Thoracic aorta (tissue), 2 donors: Measurements from ENCODE around the gene GAL3ST1. TPM values are rescaled to one million over a fixed set of nuclear protein-coding genes. Genes with fewer than 3 reads are reported as not detected.

Source experiments
- ATAC-seq: fragments of 150-250 bp; one replicate; pipeline ENCODE4 v1.8.0; 2017; ENCODE audit warnings: low read depth; ENCODE audit not compliant: insufficient number of reproducible peaks, low FRiP score
- DNase-seq: peaks from one replicate; pipeline ENCODE4 v3.0.0-alpha.2; 2020; ENCODE audit warnings: low spot score
- H3K27ac ChIP-seq, 2 donors: fragments of 200-600 bp; sonication (generic); 1 replicate in 1 of 2; 2 replicates in 1 of 2; pipeline ENCODE4 v1.5.1; 2016; ENCODE audit warnings: mild to moderate bottlenecking in 2 of 2, moderate library complexity in 2 of 2
- H3K27me3 ChIP-seq: fragments of 200-600 bp; sonication (generic); replicated peaks from 2 replicates; pipeline ENCODE4 v1.6.0; 2016; ENCODE audit warnings: mild to moderate bottlenecking; ENCODE audit not compliant: insufficient read depth
- H3K36me3 ChIP-seq: fragments of 200-600 bp; sonication (generic); one replicate; pipeline ENCODE4 v1.5.1; 2016
- H3K4me1 ChIP-seq, 2 donors: fragments of 200-600 bp; sonication (generic); 1 replicate in 1 of 2; 2 replicates in 1 of 2; pipeline versions ENCODE4 v1.5.1 to v1.6.0; 2016; ENCODE audit warnings: low read depth in 2 of 2, mild to moderate bottlenecking in 1 of 2; ENCODE audit not compliant: control insufficient read depth in 1 of 2
- H3K4me3 ChIP-seq: fragments of 200-600 bp; sonication (generic); 2 replicates; pipeline ENCODE4 v1.5.1; 2016; ENCODE audit warnings: mild to moderate bottlenecking
- H3K9me3 ChIP-seq: fragments of 200-600 bp; sonication (generic); 2 replicates; pipeline ENCODE4 v1.5.1; 2016
- total RNA-seq, 2 donors: library from RNA; depleted of rRNA; stranded (reverse); fragments of >200 nt; gene quantifications; one replicate each; pipeline versions ENCODE4 v1.1.0 to v1.2.3, GENCODE V29; 2016
- TF ChIP-seq, protein P1 (sequence below): fragments of 200-600 bp; sonication (generic); IDR thresholded peaks from one replicate; pipeline ENCODE4 v1.5.1; 2019; ENCODE audit warnings: antibody characterized with exemption

GAL3ST1 gene
- total RNA-seq, 2 donors from 2014 or later, result 1.5 to 2.2 TPM

- Histone ChIP-seq H3K27ac (no peak overlapping the region), H3K4me1 (peaks cover 12 to 27% of the 10 kb centered on the region in 2 donors), H3K36me3 (peaks cover 72% of the 10 kb centered on the region), H3K4me3 (no peak overlapping the region), H3K9me3 (no peaks in the 10 kb centered on the region), H3K27me3 (no peaks in the 10 kb centered on the region)
- DNase-seq, result no peak
- TF ChIP-seq, protein P1, sequence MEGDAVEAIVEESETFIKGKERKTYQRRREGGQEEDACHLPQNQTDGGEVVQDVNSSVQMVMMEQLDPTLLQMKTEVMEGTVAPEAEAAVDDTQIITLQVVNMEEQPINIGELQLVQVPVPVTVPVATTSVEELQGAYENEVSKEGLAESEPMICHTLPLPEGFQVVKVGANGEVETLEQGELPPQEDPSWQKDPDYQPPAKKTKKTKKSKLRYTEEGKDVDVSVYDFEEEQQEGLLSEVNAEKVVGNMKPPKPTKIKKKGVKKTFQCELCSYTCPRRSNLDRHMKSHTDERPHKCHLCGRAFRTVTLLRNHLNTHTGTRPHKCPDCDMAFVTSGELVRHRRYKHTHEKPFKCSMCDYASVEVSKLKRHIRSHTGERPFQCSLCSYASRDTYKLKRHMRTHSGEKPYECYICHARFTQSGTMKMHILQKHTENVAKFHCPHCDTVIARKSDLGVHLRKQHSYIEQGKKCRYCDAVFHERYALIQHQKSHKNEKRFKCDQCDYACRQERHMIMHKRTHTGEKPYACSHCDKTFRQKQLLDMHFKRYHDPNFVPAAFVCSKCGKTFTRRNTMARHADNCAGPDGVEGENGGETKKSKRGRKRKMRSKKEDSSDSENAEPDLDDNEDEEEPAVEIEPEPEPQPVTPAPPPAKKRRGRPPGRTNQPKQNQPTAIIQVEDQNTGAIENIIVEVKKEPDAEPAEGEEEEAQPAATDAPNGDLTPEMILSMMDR, result no peak
- no peak for ATAC-seq
These were observed 4.0 kb upstream of the GAL3ST1 start for GRCh38 chr22:30578481-30578880.

DNA sequence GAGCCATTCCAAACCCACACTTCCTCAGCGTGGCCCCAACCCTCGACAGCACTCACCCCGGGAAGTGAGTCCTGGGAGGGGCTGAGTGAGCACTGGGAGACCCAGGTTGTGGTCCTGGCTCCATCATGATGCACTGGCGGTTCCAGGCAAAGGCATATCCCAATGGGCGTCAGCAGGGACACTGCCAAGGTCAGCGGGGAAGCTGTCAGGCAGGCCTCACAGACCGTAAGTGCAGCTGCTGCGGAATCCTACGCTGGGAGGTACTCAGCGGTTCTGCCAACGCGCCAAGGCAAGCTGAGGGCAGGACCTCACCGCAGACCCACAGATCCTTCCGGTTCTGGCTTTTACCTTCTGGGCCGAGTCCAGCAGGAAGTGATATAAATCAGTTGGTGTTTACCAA, 1.4 kb upstream of the GAL3ST1 start:
- H3K27me3 ChIP-seq, result no peaks in the 10 kb centered on the region
- TF ChIP-seq, protein P1, result no peak
- H3K36me3 ChIP-seq, result peaks cover 47% of the 10 kb centered on the region
- H3K4me1 ChIP-seq, result peaks cover 12 to 28% of the 10 kb centered on the region in 2 donors
- H3K4me3 ChIP-seq, result peak overlapping the region; percentile 69
- DNase-seq (no peak), ATAC-seq (no peak)
- no peaks in the 10 kb centered on the region for H3K9me3 ChIP-seq
- peak overlapping the region; percentile 74 to 78 for H3K27ac ChIP-seq

DNA sequence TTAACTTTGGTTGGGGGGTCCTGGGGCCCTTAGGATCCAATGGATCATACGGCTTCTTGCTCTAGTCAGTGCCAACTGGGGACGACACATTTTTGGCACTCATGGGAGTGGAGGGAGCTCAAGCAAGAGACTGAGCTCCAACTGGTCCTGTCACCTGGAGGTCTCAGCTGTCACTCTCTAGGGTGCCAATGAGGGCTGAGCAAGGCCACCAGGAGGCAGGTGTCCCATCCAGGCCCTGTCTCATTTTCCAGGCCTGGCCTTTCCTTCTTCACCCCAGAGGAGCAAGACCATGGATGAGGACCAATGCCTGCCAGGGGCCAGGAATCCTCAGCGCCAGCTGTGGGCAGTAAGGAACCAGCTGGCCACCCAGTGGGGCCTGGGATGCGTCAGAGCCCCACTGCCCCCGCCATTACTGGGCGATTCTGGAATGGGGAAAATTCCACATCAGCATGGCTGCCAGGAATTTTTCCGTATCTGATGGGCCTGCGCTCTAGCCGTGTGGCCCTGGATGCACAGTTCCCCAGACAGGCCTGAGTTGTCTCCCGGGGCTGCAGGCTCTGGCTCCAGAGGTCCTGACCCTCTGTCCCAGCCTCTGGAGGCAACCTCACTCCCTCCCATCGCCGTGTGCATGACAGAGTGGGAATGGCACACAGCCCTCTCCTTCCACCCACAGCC, 669 bp upstream of the GAL3ST1 start:
- Histone ChIP-seq H3K4me3 (peak overlapping the region; percentile 69), H3K4me1 (peaks cover 12 to 28% of the 10 kb centered on the region in 2 donors), H3K27me3 (no peaks in the 10 kb centered on the region), H3K9me3 (no peaks in the 10 kb centered on the region), H3K27ac (peak overlapping the region; percentile 74 to 78), H3K36me3 (peaks cover 40% of the 10 kb centered on the region)
- DNase-seq (peak; percentile 25), ATAC-seq (peak; percentile 94)
- TF ChIP-seq, protein P1, result no peak

- Histone ChIP-seq H3K36me3 (peaks cover 25% of the 10 kb centered on the region), H3K27ac (peak overlapping the region in 1 of 2 donors; percentile 69), H3K4me1 (peaks cover 12 to 28% of the 10 kb centered on the region in 2 donors), H3K9me3 (no peaks in the 10 kb centered on the region), H3K4me3 (no peak overlapping the region), H3K27me3 (no peaks in the 10 kb centered on the region)
- TF ChIP-seq, protein P1, result no peak
- ATAC-seq, result no peak
- DNase-seq, result no peak
These were observed 821 bp downstream of the GAL3ST1 start for GRCh38 chr22:30573594-30574094.

GRCh38 chr22:30572840-30573593, 1.4 kb downstream of the GAL3ST1 start:
- Histone ChIP-seq H3K36me3 (peaks cover 19% of the 10 kb centered on the region), H3K9me3 (no peaks in the 10 kb centered on the region), H3K27me3 (no peaks in the 10 kb centered on the region), H3K27ac (peak overlapping the region in 1 of 2 donors; percentile 69), H3K4me1 (peaks cover 12 to 28% of the 10 kb centered on the region in 2 donors), H3K4me3 (no peak overlapping the region)
- TF ChIP-seq, protein P1, result no peak
- ATAC-seq (no peak), DNase-seq (no peak)
